BLaER1 treated with 17β-estradiol and CSF1 and Interleukin-3, amounts not matched to agents 10 nM and 100 nM (cell line): ENCODE results near the gene AGAP1.
"Not testable (repeated sequence)": the region's sequence is repeated elsewhere in the genome, so short reads cannot be mapped to it uniquely, and the experiment has no call there.

Experiments used
- H3K27ac ChIP-seq, 11 experiments: shearing (Covaris generic); formaldehyde crosslinking; 2 replicates each; pipeline ENCODE4 v1.8.1; 2022
- H3K27me3 ChIP-seq, 11 experiments: shearing (Covaris generic); formaldehyde crosslinking; 2 replicates each; pipeline ENCODE4 v1.8.1; 2022
- H3K36me3 ChIP-seq, 11 experiments: shearing (Covaris generic); formaldehyde crosslinking; 2 replicates each; pipeline ENCODE4 v1.8.1; 2022
- H3K4me1 ChIP-seq, 10 experiments: shearing (Covaris generic); formaldehyde crosslinking; 2 replicates each; pipeline ENCODE4 v1.8.1; 2022
- H3K4me2 ChIP-seq, 11 experiments: shearing (Covaris generic); formaldehyde crosslinking; 2 replicates each; pipeline ENCODE4 v1.8.1; 2022
- H3K4me3 ChIP-seq, 10 experiments: shearing (Covaris generic); formaldehyde crosslinking; 2 replicates each; pipeline ENCODE4 v1.8.1; 2022
- H3K9ac ChIP-seq, 11 experiments: shearing (Covaris generic); formaldehyde crosslinking; 2 replicates each; pipeline ENCODE4 v1.8.1; 2022
- H3K9me3 ChIP-seq, 11 experiments: shearing (Covaris generic); formaldehyde crosslinking; replicated peaks in 1 of 11; 2 replicates each; pipeline ENCODE4 v1.8.1; 2022
- H4K20me1 ChIP-seq, 11 experiments: shearing (Covaris generic); formaldehyde crosslinking; 2 replicates each; pipeline ENCODE4 v1.8.1; 2022
- Cebpa-rat ChIP-seq, 11 experiments: shearing (Covaris generic); IDR thresholded peaks; 2 replicates each; pipeline ENCODE4 v1.8.1; 2022

The AGAP1 gene

DNA sequence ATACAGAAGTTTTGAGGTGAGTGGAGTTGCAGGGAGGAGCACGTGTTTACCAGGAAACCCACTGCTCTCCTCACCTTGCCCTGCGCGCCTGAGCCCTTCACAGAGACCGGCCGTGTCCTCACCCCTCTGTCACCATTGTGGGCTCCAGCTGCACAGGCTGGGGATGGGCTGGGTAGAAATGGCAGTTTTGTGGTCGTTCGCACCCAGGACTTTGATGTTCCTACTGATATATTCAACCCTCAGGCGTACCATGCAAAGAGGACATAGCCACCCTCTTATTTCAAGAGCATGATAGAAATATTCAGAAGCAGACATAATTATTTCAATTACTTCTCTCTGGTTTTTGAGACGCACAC is 596.2 kb downstream of the AGAP1 start:
- peaks cover 0 to 21% (median 0%) of the 10 kb centered on the region in 11 experiments; a peak in 4 of 22 replicates for H3K36me3 ChIP-seq
- no peaks in the 10 kb centered on the region for H3K27me3 ChIP-seq
- no peak overlapping the region for H3K4me2 ChIP-seq
- H3K4me3 ChIP-seq: no peak overlapping the region
- no peak for TF ChIP-seq Cebpa-rat (IDR thresholded peaks at IDR 0.05)
- H3K9me3 ChIP-seq: no peaks in the 10 kb centered on the region
- H4K20me1 ChIP-seq: peaks cover 0 to 15% (median 0%) of the 10 kb centered on the region in 11 experiments; a peak in 3 of 22 replicates
- H3K27ac ChIP-seq: no peak overlapping the region
- peaks cover 0 to 12% (median 9%) of the 10 kb centered on the region in 10 experiments; a peak in 15 of 20 replicates for H3K4me1 ChIP-seq
- no peak overlapping the region for H3K9ac ChIP-seq

DNA sequence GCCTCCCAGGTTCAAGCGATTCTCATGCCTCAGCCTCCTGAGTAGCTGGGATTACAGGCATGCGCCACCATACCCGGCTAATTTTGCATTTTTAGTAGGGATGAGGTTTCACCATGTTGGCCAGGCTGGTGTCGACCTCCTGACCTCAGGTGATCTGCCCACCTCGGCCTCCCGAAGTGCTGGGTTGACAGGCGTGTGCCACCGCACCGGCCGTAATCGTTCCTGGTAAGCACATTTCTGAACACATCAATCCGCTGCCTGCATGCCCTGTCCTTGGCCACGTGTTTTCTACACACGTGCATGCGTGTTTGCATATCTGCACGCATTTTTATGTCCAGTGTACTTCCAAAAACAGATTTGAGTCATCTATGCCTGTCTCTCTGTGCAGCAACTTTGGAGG is 597.0 kb downstream of the AGAP1 start:
- H3K27ac ChIP-seq, H3K27me3 ChIP-seq, H3K4me1 ChIP-seq, H4K20me1 ChIP-seq, H3K9me3 ChIP-seq, H3K4me3 ChIP-seq, H3K9ac ChIP-seq, H3K4me2 ChIP-seq: not testable (repeated sequence)
- H3K36me3 ChIP-seq: peaks cover 0 to 21% (median 0%) of the 10 kb centered on the region in 11 experiments; a peak in 4 of 22 replicates

DNA sequence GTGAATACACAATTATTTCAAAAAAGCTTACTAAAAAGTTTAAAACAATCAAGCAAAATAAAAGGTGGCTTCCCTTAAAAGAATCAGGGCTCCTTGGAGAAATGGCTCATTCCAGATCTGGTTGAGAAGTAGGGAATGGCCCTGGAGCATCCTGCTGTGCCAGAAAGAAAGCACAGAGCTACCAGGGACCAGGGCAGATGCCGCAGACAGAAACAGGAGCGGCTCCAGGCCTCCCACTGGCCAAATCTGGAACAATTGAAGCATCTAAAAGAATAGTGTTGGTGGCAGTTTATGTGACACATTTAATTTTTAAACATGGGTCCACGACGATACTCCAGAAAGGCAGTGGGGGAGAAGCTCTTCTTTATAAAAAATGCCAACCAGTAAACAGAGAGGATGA is 598.9 kb downstream of the AGAP1 start:
- Histone ChIP-seq H3K4me3 (no peak overlapping the region), H3K36me3 (peaks cover 0 to 20% (median 0%) of the 10 kb centered on the region in 11 experiments; a peak in 4 of 22 replicates), H3K4me2 (no peak overlapping the region), H3K27ac (no peak overlapping the region), H3K4me1 (no peaks in the 10 kb centered on the region), H3K9me3 (no peaks in the 10 kb centered on the region), H4K20me1 (peaks cover 0 to 5% (median 0%) of the 10 kb centered on the region in 11 experiments; a peak in 1 of 22 replicates), H3K9ac (no peak overlapping the region), H3K27me3 (no peaks in the 10 kb centered on the region)
- TF ChIP-seq Cebpa-rat (IDR thresholded peaks at IDR 0.05): no peak

DNA sequence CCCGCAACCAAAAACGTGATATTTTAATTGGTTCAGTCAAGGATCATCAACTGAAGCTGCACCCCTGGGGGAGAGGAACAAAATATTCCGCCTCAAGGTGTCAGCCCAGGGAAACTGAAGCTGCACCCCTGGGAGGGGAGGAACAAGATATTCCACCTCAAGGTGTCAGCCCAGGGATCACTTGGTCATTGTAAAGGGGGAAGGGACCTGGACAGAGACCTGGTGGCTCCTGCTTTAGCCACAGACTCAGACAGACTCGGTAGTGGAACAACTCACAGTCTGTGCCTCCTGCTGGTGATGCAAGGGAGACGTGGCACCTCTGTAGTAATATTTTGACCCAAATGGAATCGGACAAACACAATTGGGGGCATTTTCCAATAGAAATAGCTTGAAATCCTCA is 599.3 kb downstream of the AGAP1 start:
- peaks cover 0 to 16% (median 0%) of the 10 kb centered on the region in 11 experiments; a peak in 4 of 22 replicates for H3K36me3 ChIP-seq
- no peak overlapping the region for H3K4me2 ChIP-seq
- H3K4me1 ChIP-seq: no peaks in the 10 kb centered on the region
- H3K9me3 ChIP-seq: no peaks in the 10 kb centered on the region
- no peak overlapping the region for H3K9ac ChIP-seq
- peaks cover 0 to 1% (median 0%) of the 10 kb centered on the region in 11 experiments; a peak in 1 of 22 replicates for H4K20me1 ChIP-seq
- H3K4me3 ChIP-seq: no peak overlapping the region
- H3K27me3 ChIP-seq: no peaks in the 10 kb centered on the region
- TF ChIP-seq Cebpa-rat (IDR thresholded peaks at IDR 0.05): no peak
- H3K27ac ChIP-seq: no peak overlapping the region

DNA sequence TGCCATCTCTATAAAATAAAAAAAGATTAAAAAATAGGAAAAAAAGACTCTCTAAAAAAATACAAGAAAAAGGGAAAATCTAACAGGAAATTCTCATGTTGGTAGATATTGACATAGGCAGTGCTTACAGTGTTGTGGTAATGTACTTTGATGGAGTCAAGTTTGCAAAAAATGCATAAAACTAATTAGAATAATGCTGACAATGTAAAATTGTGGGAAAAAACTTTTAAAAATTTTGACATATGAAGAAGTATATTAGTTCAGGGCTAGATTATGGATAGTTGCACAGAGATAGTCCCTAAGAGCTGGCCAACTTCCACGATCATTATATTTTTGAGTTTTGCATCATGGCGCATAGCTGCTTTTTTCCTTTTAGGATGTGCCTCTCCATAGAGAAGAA is 601.7 kb downstream of the AGAP1 start:
- TF ChIP-seq Cebpa-rat (IDR thresholded peaks at IDR 0.05): no peak
- no peaks in the 10 kb centered on the region for H3K27me3 ChIP-seq
- H4K20me1 ChIP-seq: no peaks in the 10 kb centered on the region
- peaks cover 0 to 13% (median 0%) of the 10 kb centered on the region in 11 experiments; a peak in 4 of 22 replicates for H3K36me3 ChIP-seq
- no peaks in the 10 kb centered on the region for H3K4me1 ChIP-seq
- H3K4me3 ChIP-seq: no peak overlapping the region
- no peaks in the 10 kb centered on the region for H3K9me3 ChIP-seq
- no peak overlapping the region for H3K4me2 ChIP-seq
- no peak overlapping the region for H3K27ac ChIP-seq
- H3K9ac ChIP-seq: no peak overlapping the region

GRCh38 chr2:236101311-236101950 is 607.6 kb downstream of the AGAP1 start:
- TF ChIP-seq Cebpa-rat (IDR thresholded peaks at IDR 0.05): no peak
- peaks cover 0 to 5% (median 0%) of the 10 kb centered on the region in 11 experiments; a peak in 1 of 22 replicates for H4K20me1 ChIP-seq
- no peaks in the 10 kb centered on the region for H3K27me3 ChIP-seq
- no peak overlapping the region for H3K27ac ChIP-seq
- no peaks in the 10 kb centered on the region for H3K9me3 ChIP-seq
- no peaks in the 10 kb centered on the region for H3K4me1 ChIP-seq
- peaks cover 0 to 12% (median 0%) of the 10 kb centered on the region in 11 experiments; a peak in 7 of 22 replicates for H3K36me3 ChIP-seq
- no peak overlapping the region for H3K4me3 ChIP-seq
- no peak overlapping the region for H3K9ac ChIP-seq
- H3K4me2 ChIP-seq: no peak overlapping the region

GRCh38 chr2:236102971-236103370 is 609.1 kb downstream of the AGAP1 start:
- H3K4me2 ChIP-seq: no peak overlapping the region
- no peak for TF ChIP-seq Cebpa-rat (IDR thresholded peaks at IDR 0.05)
- peaks cover 1 to 8% (median 3%) of the 10 kb centered on the region in 10 experiments; a peak in 17 of 20 replicates for H3K4me1 ChIP-seq
- no peak overlapping the region for H3K4me3 ChIP-seq
- peaks cover 0 to 12% (median 0%) of the 10 kb centered on the region in 11 experiments; a peak in 6 of 22 replicates for H3K36me3 ChIP-seq
- H3K27me3 ChIP-seq: no peaks in the 10 kb centered on the region
- H3K9me3 ChIP-seq: no peaks in the 10 kb centered on the region
- no peak overlapping the region for H3K9ac ChIP-seq
- peaks cover 0 to 14% (median 0%) of the 10 kb centered on the region in 11 experiments; a peak in 5 of 22 replicates for H4K20me1 ChIP-seq
- no peak overlapping the region for H3K27ac ChIP-seq

- TF ChIP-seq Cebpa-rat (IDR thresholded peaks at IDR 0.05): no peak
- peaks cover 0 to 23% (median 0%) of the 10 kb centered on the region in 11 experiments; a peak in 6 of 22 replicates for H4K20me1 ChIP-seq
- H3K27ac ChIP-seq: no peak overlapping the region
- no peak overlapping the region for H3K4me3 ChIP-seq
- H3K36me3 ChIP-seq: peaks cover 0 to 12% (median 0%) of the 10 kb centered on the region in 11 experiments; a peak in 6 of 22 replicates
- peaks cover 6 to 14% (median 11%) of the 10 kb centered on the region in 10 experiments; a peak in 18 of 20 replicates for H3K4me1 ChIP-seq
- H3K9me3 ChIP-seq: no peaks in the 10 kb centered on the region
- no peak overlapping the region for H3K4me2 ChIP-seq
- H3K27me3 ChIP-seq: no peaks in the 10 kb centered on the region
- H3K9ac ChIP-seq: no peak overlapping the region
Observed at GRCh38 chr2:236103981-236104380, 610.1 kb downstream of the AGAP1 start.

DNA sequence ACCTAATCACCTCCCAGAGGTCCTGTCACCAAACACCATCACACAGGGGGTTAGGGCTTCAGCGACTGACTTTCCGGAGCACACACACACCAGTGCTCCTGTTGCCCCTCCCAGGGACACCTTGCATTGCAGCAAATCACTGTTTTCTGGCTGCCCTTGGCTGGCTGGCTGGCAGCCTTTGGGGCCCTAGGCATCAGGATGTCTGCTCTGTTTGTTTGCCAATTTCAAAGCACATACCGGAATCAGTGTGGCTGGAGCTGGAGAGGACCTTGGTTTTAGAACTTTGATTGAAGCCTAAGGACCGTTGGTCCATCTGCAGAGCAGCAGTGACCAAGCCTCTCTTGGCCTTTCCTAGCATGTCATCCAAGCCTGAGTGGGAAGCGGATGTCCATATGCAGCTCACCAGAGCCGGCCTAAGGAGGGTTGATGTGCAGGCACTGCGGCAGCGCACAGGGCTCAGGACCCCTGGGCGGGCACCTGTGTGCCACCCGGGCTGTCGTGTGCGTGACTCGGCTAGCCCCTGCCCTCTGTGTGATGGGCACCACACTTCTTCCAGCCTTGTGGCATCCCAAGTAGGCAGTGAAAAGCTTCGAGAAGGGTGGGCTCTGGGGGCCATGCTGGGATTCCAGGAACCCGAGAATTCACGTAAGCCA is 612.2 kb downstream of the AGAP1 start:
- H3K27me3 ChIP-seq: no peaks in the 10 kb centered on the region
- H3K27ac ChIP-seq: no peak overlapping the region
- H3K36me3 ChIP-seq: peaks cover 0 to 13% (median 0%) of the 10 kb centered on the region in 11 experiments; a peak in 6 of 22 replicates
- H3K4me2 ChIP-seq: no peak overlapping the region
- peaks cover 6 to 15% (median 12%) of the 10 kb centered on the region in 10 experiments; a peak in 18 of 20 replicates for H3K4me1 ChIP-seq
- H3K9ac ChIP-seq: no peak overlapping the region
- no peak overlapping the region for H3K4me3 ChIP-seq
- H3K9me3 ChIP-seq: no peaks in the 10 kb centered on the region
- peaks cover 0 to 24% (median 0%) of the 10 kb centered on the region in 11 experiments; a peak in 6 of 22 replicates for H4K20me1 ChIP-seq
- TF ChIP-seq Cebpa-rat (IDR thresholded peaks at IDR 0.05): no peak
